ENCODE results near the gene ATP6V0E2. TPM values are rescaled to one million over a fixed set of nuclear protein-coding genes. Genes with fewer than 3 reads are reported as not detected.

ATP6V0E2 gene
- total RNA-seq, 1 experiment from 2014 or later, result 25.5 TPM

- ChIA-PET CTCF (no interaction called here), POLR2A (no interaction called here)
- ATAC-seq, result no peak
Measured at GRCh38 chr7:149845257-149845980, 28.4 kb upstream of the ATP6V0E2 start.

GRCh38 chr7:149846021-149846420, 27.7 kb upstream of the ATP6V0E2 start:
- Histone ChIP-seq H3K9me3 (ENCODE audit: control insufficient read depth in 1 of 2, insufficient read depth in 1 of 2, low read depth in 1 of 2, low read length in 2 of 2) (no peaks in the 10 kb centered on the region), H3K36me3 (ENCODE audit: control insufficient read depth in 1 of 2, insufficient read depth in 2 of 2, low read length in 2 of 2) (no peaks in the 10 kb centered on the region), H3K9ac (ENCODE audit: low read length) (no peak overlapping the region), H3K4me1 (ENCODE audit: control insufficient read depth in 1 of 2, insufficient read depth in 2 of 2, low read length in 2 of 2) (no peaks in the 10 kb centered on the region), H3K9me2 (ENCODE audit: insufficient read depth) (no peaks in the 10 kb centered on the region), H3K4me2 (ENCODE audit: low read length) (no peak overlapping the region), H3K79me2 (ENCODE audit: insufficient read depth, low read length) (no peaks in the 10 kb centered on the region), H3K27ac (ENCODE audit: low read depth, low read length) (no peak overlapping the region), H2AFZ (ENCODE audit: low read depth, low read length, poor library complexity, severe bottlenecking) (no peak overlapping the region), H3K4me3 (replicated peaks in 1 of 2; ENCODE audit: low read depth in 1 of 2, low read length in 2 of 2) (no peak overlapping the region), H4K20me1 (ENCODE audit: insufficient read depth) (no peaks in the 10 kb centered on the region), H3K27me3 (ENCODE audit: insufficient read depth, low read length) (no peaks in the 10 kb centered on the region)
- RAD21 ChIA-PET (ENCODE audit: low non-redundant PET in 1 of 2, low total read pairs in 2 of 2, uncharacterized antibody in 2 of 2, unreplicated experiment in 2 of 2), result no interaction called here
- intact Hi-C loops (cut with micrococcal nuclease), result no loop called here
- POLR2A ChIA-PET, result no interaction called here
- ATAC-seq, result no peak
- DNase-seq (ENCODE audit: low read depth, low spot score), result no peak
- TF ChIP-seq, protein P1, sequence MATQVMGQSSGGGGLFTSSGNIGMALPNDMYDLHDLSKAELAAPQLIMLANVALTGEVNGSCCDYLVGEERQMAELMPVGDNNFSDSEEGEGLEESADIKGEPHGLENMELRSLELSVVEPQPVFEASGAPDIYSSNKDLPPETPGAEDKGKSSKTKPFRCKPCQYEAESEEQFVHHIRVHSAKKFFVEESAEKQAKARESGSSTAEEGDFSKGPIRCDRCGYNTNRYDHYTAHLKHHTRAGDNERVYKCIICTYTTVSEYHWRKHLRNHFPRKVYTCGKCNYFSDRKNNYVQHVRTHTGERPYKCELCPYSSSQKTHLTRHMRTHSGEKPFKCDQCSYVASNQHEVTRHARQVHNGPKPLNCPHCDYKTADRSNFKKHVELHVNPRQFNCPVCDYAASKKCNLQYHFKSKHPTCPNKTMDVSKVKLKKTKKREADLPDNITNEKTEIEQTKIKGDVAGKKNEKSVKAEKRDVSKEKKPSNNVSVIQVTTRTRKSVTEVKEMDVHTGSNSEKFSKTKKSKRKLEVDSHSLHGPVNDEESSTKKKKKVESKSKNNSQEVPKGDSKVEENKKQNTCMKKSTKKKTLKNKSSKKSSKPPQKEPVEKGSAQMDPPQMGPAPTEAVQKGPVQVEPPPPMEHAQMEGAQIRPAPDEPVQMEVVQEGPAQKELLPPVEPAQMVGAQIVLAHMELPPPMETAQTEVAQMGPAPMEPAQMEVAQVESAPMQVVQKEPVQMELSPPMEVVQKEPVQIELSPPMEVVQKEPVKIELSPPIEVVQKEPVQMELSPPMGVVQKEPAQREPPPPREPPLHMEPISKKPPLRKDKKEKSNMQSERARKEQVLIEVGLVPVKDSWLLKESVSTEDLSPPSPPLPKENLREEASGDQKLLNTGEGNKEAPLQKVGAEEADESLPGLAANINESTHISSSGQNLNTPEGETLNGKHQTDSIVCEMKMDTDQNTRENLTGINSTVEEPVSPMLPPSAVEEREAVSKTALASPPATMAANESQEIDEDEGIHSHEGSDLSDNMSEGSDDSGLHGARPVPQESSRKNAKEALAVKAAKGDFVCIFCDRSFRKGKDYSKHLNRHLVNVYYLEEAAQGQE (IDR thresholded peaks at IDR 0.05; ENCODE audit: low read depth), result no peak
- TF ChIP-seq ELF1 (IDR thresholded peaks at IDR 0.05; ENCODE audit: borderline replicate concordance, low read depth), result no peak
- TF ChIP-seq, protein P2, sequence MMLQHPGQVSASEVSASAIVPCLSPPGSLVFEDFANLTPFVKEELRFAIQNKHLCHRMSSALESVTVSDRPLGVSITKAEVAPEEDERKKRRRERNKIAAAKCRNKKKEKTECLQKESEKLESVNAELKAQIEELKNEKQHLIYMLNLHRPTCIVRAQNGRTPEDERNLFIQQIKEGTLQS (IDR thresholded peaks at IDR 0.05), result no peak
- CTCF ChIA-PET, result no interaction called here
- no TSS peak for BruUV-seq (replicated peaks)

More at GRCh38 chr7:149845257-149845980, 28.4 kb upstream of the ATP6V0E2 start:
- no peaks in the 10 kb centered on the region for H3K9me2 ChIP-seq (ENCODE audit: insufficient read depth)
- H3K4me2 ChIP-seq (ENCODE audit: low read length), result no peak overlapping the region
- H2AFZ ChIP-seq (ENCODE audit: low read depth, low read length, poor library complexity, severe bottlenecking), result no peak overlapping the region
- intact Hi-C loops (cut with micrococcal nuclease), result no loop called here
- no peaks in the 10 kb centered on the region for H3K36me3 ChIP-seq (ENCODE audit: control insufficient read depth in 1 of 2, insufficient read depth in 2 of 2, low read length in 2 of 2)
- H4K20me1 ChIP-seq (ENCODE audit: insufficient read depth), result no peaks in the 10 kb centered on the region
- no peak overlapping the region for H3K4me3 ChIP-seq (replicated peaks in 1 of 2; ENCODE audit: low read depth in 1 of 2, low read length in 2 of 2)
- no peak for DNase-seq (ENCODE audit: low read depth, low spot score)
- no peak overlapping the region for H3K27ac ChIP-seq (ENCODE audit: low read depth, low read length)
- no TSS peak for BruUV-seq (replicated peaks)
- RAD21 ChIA-PET (ENCODE audit: low non-redundant PET in 1 of 2, low total read pairs in 2 of 2, uncharacterized antibody in 2 of 2, unreplicated experiment in 2 of 2), result no interaction called here
- H3K4me1 ChIP-seq (ENCODE audit: control insufficient read depth in 1 of 2, insufficient read depth in 2 of 2, low read length in 2 of 2), result no peaks in the 10 kb centered on the region
- TF ChIP-seq ZBTB33 (IDR thresholded peaks at IDR 0.05; ENCODE audit: extremely low read depth, insufficient replicate concordance, low read length) (no peak), EZH2 (IDR thresholded peaks at IDR 0.05) (no peak), POLR2AphosphoS5 (IDR thresholded peaks at IDR 0.05; ENCODE audit: low read depth, low read length) (no peak)
- no peaks in the 10 kb centered on the region for H3K9me3 ChIP-seq (ENCODE audit: control insufficient read depth in 1 of 2, insufficient read depth in 1 of 2, low read depth in 1 of 2, low read length in 2 of 2)
- no peaks in the 10 kb centered on the region for H3K79me2 ChIP-seq (ENCODE audit: insufficient read depth, low read length)
- no peak overlapping the region for H3K9ac ChIP-seq (ENCODE audit: low read length)
- H3K27me3 ChIP-seq (ENCODE audit: insufficient read depth, low read length), result no peaks in the 10 kb centered on the region
